Upper lobe of left lung (tissue), 6 donors: ENCODE results near the gene ATP5PF. TPM values are rescaled to one million over a fixed set of nuclear protein-coding genes. Genes with fewer than 3 reads are reported as not detected.

ENCODE experiments used
- ATAC-seq, 2 donors: fragments of 200-7000 bp; cut with Tn5 transposase; one replicate each; pipeline ENCODE4 v1.9.1; 2022; ENCODE audit warnings: mild to moderate bottlenecking in 2 of 2, moderate library complexity in 2 of 2; ENCODE audit not compliant: low FRiP score in 2 of 2
- DNase-seq, 2 donors: peaks; one replicate each; pipeline ENCODE4 v3.0.0-alpha.2; 2019 to 2020
- H3K27ac ChIP-seq, 4 donors: fragments of 200-600 bp; sonication (generic); one replicate each; pipeline ENCODE4 v1.5.1; 2016 to 2019
- H3K27me3 ChIP-seq, 4 donors: fragments of 200-600 bp; sonication (generic); one replicate each; pipeline ENCODE4 v1.5.1; 2017 to 2019
- H3K36me3 ChIP-seq, 4 donors: fragments of 200-600 bp; sonication (generic); one replicate each; pipeline ENCODE4 v1.5.1; 2016 to 2019
- H3K4me1 ChIP-seq, 4 donors: fragments of 200-600 bp; sonication (generic); one replicate each; pipeline ENCODE4 v1.5.1; 2018 to 2019
- H3K4me3 ChIP-seq, 4 donors: fragments of 200-600 bp; sonication (generic); one replicate each; pipeline ENCODE4 v1.5.1; 2017 to 2019; ENCODE audit warnings: mild to moderate bottlenecking in 2 of 4, moderate library complexity in 1 of 4
- H3K9me3 ChIP-seq, 4 donors: fragments of 200-600 bp; sonication (generic); one replicate each; pipeline ENCODE4 v1.5.1; 2018 to 2019
- EP300 ChIP-seq, 4 donors: sonication (generic); formaldehyde crosslinking; IDR thresholded peaks; one replicate each; pipeline ENCODE4 v1.5.1; 2017; ENCODE audit warnings: antibody characterized with exemption in 4 of 4, control low read depth in 2 of 4
- POLR2A ChIP-seq, 4 donors: fragments of 450-650 bp; IDR thresholded peaks; one replicate each; pipeline ENCODE4 v1.5.1; 2016 to 2017; ENCODE audit warnings: antibody characterized with exemption in 4 of 4, mild to moderate bottlenecking in 2 of 4
- POLR2AphosphoS5 ChIP-seq, 2 donors: sonication (generic); formaldehyde crosslinking; IDR thresholded peaks; one replicate each; pipeline ENCODE4 v1.5.1; 2017; ENCODE audit warnings: antibody characterized with exemption in 2 of 2
- whole genome bisulfite sequencing, 2 donors: methylation state at CpG; one replicate each; pipeline ENCODE4 v1.1.5; 2017 to 2018; 5-methylcytosine and 5-hydroxymethylcytosine counted together
- total RNA-seq, 6 donors: library from RNA; depleted of rRNA in 4 of 6; stranded (reverse); fragments of >200 nt in 4 of 6; gene quantifications; one replicate each; pipeline versions ENCODE4 v1.1.0 to v1.2.1, GENCODE V29; 2016 to 2021
- TF ChIP-seq, protein P1 (sequence below), 6 experiments: fragments of 450-650 bp in 4 of 6; fragments of 200-600 bp in 2 of 6; sonication (generic) in 2 of 6; IDR thresholded peaks; one replicate each; pipeline ENCODE4 v1.5.1; 2016 to 2019; ENCODE audit warnings: antibody characterized with exemption in 6 of 6
- donor health status: DM: no; HTN: no; CAD: no; lungs with moderate emphysema.
- donor health status: DM: no; HTN: yes; CAD: no; lungs with severe emphysema.

Gene ATP5PF
- total RNA-seq, 6 donors from 2014 or later: 26.2 to 87.3 (median 64.1) TPM

DNA sequence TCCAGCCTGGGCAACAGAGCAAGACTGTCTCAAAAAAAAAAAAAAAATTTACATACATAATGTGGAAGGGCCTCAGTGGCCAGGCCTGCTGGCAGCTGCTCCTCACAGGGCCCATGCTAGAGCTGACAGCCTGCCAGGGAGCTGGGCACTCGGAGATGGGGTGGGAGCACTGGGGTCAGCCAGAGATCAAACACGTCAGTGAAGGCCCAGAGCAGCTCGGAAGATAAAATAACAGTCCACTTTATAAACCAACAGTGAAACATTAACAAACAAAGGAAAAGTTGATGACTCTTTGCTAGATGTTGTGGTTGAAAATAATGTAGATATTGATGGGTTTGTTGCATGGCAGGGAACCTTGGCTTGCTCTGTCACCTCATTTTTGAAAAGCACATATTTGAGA, 42.7 kb downstream of the ATP5PF start:
- Histone ChIP-seq H3K27ac (peak overlapping the region in 3 of 4 donors; percentile 27 to 42 (median 33)), H3K9me3 (no peaks in the 10 kb centered on the region), H3K4me3 (no peak overlapping the region), H3K36me3 (peaks cover 0 to 7% (median 0%) of the 10 kb centered on the region in 4 donors), H3K27me3 (no peaks in the 10 kb centered on the region), H3K4me1 (peaks cover 0 to 13% (median 5%) of the 10 kb centered on the region in 4 donors)
- TF ChIP-seq POLR2AphosphoS5 (IDR thresholded peaks at IDR 0.05): peak in 1 of 2 donors; percentile 43
- TF ChIP-seq, protein P1, sequence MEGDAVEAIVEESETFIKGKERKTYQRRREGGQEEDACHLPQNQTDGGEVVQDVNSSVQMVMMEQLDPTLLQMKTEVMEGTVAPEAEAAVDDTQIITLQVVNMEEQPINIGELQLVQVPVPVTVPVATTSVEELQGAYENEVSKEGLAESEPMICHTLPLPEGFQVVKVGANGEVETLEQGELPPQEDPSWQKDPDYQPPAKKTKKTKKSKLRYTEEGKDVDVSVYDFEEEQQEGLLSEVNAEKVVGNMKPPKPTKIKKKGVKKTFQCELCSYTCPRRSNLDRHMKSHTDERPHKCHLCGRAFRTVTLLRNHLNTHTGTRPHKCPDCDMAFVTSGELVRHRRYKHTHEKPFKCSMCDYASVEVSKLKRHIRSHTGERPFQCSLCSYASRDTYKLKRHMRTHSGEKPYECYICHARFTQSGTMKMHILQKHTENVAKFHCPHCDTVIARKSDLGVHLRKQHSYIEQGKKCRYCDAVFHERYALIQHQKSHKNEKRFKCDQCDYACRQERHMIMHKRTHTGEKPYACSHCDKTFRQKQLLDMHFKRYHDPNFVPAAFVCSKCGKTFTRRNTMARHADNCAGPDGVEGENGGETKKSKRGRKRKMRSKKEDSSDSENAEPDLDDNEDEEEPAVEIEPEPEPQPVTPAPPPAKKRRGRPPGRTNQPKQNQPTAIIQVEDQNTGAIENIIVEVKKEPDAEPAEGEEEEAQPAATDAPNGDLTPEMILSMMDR (IDR thresholded peaks at IDR 0.05): no peak
- no peak for TF ChIP-seq POLR2A (IDR thresholded peaks at IDR 0.05)
- DNase-seq (peak; percentile 26 to 38), ATAC-seq (peak in 1 of 2 donors; percentile 40)
- WGBS, 2 donors: 55 to 65% methylated on average over 3 of the region's 3 CpGs

DNA sequence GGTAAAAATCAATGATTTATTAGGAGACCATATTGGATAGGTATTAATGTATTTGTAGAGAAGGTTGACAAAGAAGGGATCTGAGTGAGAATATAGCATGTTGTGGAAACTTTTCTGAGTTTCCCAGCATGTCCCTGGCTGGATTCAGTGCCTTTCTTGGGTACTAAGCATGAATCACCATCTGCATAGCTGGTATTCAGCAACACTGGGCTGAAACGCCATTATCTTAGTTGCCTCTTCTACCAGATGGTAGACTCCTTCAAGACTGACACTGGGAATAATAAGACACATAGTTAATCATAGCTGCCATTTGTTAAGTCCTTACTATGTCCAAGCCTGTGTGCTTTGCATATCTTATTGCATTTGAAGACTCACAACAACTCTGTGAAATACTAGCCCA, 45.5 kb downstream of the ATP5PF start:
- H3K27me3 ChIP-seq: no peaks in the 10 kb centered on the region
- no peaks in the 10 kb centered on the region for H3K9me3 ChIP-seq
- WGBS, 2 donors: 83 to 90% methylated on average over 1 of the region's 1 CpG
- DNase-seq: no peak
- TF ChIP-seq, protein P1 (IDR thresholded peaks at IDR 0.05): no peak
- no peak for TF ChIP-seq POLR2A (IDR thresholded peaks at IDR 0.05)
- no peak for TF ChIP-seq EP300 (IDR thresholded peaks at IDR 0.05)
- no peak for TF ChIP-seq POLR2AphosphoS5 (IDR thresholded peaks at IDR 0.05)
- peaks cover 0 to 5% (median 0%) of the 10 kb centered on the region in 4 donors for H3K36me3 ChIP-seq
- H3K4me1 ChIP-seq: peaks cover 0 to 19% (median 5%) of the 10 kb centered on the region in 4 donors
- H3K27ac ChIP-seq: peak overlapping the region in 2 of 4 donors; percentile 49 to 73
- no peak overlapping the region for H3K4me3 ChIP-seq
- ATAC-seq: no peak

DNA sequence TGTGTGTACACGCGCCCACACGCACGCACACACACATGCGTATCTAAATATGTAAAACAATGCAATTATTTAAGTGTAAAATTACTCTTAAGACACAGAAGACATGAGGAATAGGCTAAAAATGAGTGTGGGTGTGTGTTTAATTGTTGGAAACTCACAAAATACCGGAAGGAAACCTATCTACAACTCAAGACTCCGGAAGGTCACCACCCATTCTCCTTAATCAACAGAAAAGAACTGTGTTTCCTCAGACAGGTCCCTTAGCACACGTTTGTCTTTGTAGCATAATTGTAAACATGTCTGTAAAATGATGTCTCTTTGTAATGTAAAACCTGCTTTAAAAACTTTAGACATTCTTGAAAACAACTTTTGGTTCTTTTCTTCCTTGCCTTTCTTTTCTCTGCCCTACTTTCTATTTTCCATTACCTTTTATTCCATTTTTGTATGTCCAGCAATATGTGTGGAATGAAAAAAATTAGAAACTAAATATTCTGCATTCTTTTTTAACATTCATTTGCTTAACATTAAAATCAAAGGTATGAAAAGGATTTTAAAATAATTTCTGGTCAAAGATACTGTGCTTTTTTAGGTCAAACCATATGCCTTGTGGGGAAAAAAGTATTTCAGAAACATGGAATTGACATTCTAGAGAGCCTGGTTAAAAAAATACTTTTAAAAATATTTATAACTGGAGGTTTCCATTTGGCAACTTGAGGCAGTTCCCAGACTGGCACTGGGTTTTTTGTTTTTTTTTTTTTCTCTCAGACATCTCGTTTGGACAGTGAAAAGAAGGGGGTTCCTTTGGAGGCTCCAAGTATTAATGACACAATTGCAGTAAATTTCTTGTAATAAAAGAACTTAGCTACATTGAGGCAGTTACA, 46.2 kb downstream of the ATP5PF start:
- H3K9me3 ChIP-seq: no peaks in the 10 kb centered on the region
- no peaks in the 10 kb centered on the region for H3K36me3 ChIP-seq
- H3K27me3 ChIP-seq: no peaks in the 10 kb centered on the region
- H3K4me1 ChIP-seq: peaks cover 0 to 19% (median 5%) of the 10 kb centered on the region in 4 donors
- WGBS, 2 donors: 54 to 65% methylated on average over 9 of the region's 9 CpGs
- DNase-seq (no peak), ATAC-seq (no peak)
- peak overlapping the region; percentile 36 to 73 (median 57) for H3K27ac ChIP-seq
- TF ChIP-seq POLR2A (IDR thresholded peaks at IDR 0.05) (no peak), EP300 (IDR thresholded peaks at IDR 0.05) (peak in 2 of 4 donors; percentile 43 to 53), POLR2AphosphoS5 (IDR thresholded peaks at IDR 0.05) (peak in 1 of 2 donors; percentile 28)
- TF ChIP-seq, protein P1 (IDR thresholded peaks at IDR 0.05): no peak
- no peak overlapping the region for H3K4me3 ChIP-seq

DNA sequence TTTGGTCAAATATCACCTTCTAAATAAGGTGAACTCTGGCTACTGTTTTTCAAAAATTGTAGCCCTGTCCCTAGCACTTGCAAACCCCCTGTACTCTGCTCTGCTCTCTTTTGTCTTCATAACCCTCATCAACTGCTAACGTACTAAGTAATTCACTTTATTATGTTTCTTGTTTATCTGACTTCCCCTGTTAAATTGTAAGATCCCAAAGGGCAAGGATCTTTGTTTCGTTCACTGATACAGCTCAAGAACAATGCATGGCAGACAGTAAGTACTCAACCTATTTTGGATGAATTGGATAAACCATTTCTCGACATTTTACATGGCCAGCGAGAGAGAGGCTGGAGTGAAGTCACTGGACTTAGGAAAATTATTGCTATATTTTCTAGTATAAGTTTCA, 46.9 kb downstream of the ATP5PF start:
- Histone ChIP-seq H3K9me3 (no peaks in the 10 kb centered on the region), H3K27ac (peak overlapping the region; percentile 36 to 73 (median 57))
- WGBS, 2 donors: 67 to 78% methylated on average over 4 of the region's 4 CpGs

More for the DNA sequence above, 46.9 kb downstream of the ATP5PF start:
- no peak overlapping the region for H3K4me3 ChIP-seq
- TF ChIP-seq POLR2AphosphoS5 (IDR thresholded peaks at IDR 0.05) (no peak), POLR2A (IDR thresholded peaks at IDR 0.05) (no peak)
- TF ChIP-seq, protein P1 (IDR thresholded peaks at IDR 0.05): no peak
- H3K4me1 ChIP-seq: peaks cover 0 to 19% (median 5%) of the 10 kb centered on the region in 4 donors
- H3K36me3 ChIP-seq: no peaks in the 10 kb centered on the region
- ATAC-seq (no peak), DNase-seq (no peak)
- no peaks in the 10 kb centered on the region for H3K27me3 ChIP-seq
